IgD-negative memory B cell (primary cell): ENCODE data around the gene SLC28A1. TPM values are rescaled to one million over a fixed set of nuclear protein-coding genes. Genes with fewer than 3 reads are reported as not detected.

Experiments used
- H3K27ac Mint-ChIP-seq, 3 donors: one replicate each; pipeline ENCODE4 v1.8.0; 2020 to 2022; ENCODE audit warnings: mild to moderate bottlenecking in 3 of 3, mixed read lengths in 3 of 3, moderate library complexity in 1 of 3
- H3K27me3 Mint-ChIP-seq: one replicate; pipeline ENCODE4 v1.8.0; 2021; ENCODE audit warnings: mixed read lengths
- H3K36me3 Mint-ChIP-seq: one replicate; pipeline ENCODE4 v1.8.0; 2020; ENCODE audit warnings: mild to moderate bottlenecking, mixed read lengths
- H3K4me1 Mint-ChIP-seq, 3 donors: one replicate each; pipeline ENCODE4 v1.8.0; 2020 to 2022; ENCODE audit warnings: mixed read lengths in 3 of 3, mild to moderate bottlenecking in 1 of 3
- H3K4me3 Mint-ChIP-seq, 4 donors: one replicate each; pipeline ENCODE4 v1.8.0; 2020 to 2022; ENCODE audit warnings: mild to moderate bottlenecking in 4 of 4, mixed read lengths in 4 of 4, moderate library complexity in 3 of 4
- H3K9me3 Mint-ChIP-seq, 3 donors: one replicate each; pipeline ENCODE4 v1.8.0; 2020 to 2021; ENCODE audit warnings: mixed read lengths in 3 of 3, mild to moderate bottlenecking in 1 of 3
- polyA plus RNA-seq: library from polyadenylated mRNA; unstranded; fragments of 300-500 nt; fragmentation: Illumina TruSeq; gene quantifications from one replicate; pipeline ENCODE4 v1.2.3, GENCODE V29; 2021

SLC28A1 gene
- polyA plus RNA-seq, 1 donor from 2014 or later, result not detected

- no peak overlapping the region for H3K27ac Mint-ChIP-seq
- H3K27me3 Mint-ChIP-seq, result peaks cover 3% of the 10 kb centered on the region
- no peak overlapping the region for H3K4me3 Mint-ChIP-seq
- H3K9me3 Mint-ChIP-seq, result peaks cover 0 to 5% (median 4%) of the 10 kb centered on the region in 3 donors
- H3K4me1 Mint-ChIP-seq, result no peaks in the 10 kb centered on the region
- H3K36me3 Mint-ChIP-seq, result peaks cover 1% of the 10 kb centered on the region
These were observed 20.8 kb downstream of the SLC28A1 start for GRCh38 chr15:84905016-84905916.

GRCh38 chr15:84907731-84908130 is 23.3 kb downstream of the SLC28A1 start:
- Mint-ChIP-seq H3K4me3 (no peak overlapping the region), H3K9me3 (no peaks in the 10 kb centered on the region), H3K27me3 (peaks cover 3% of the 10 kb centered on the region), H3K36me3 (no peaks in the 10 kb centered on the region), H3K4me1 (no peaks in the 10 kb centered on the region), H3K27ac (peak overlapping the region in 1 of 3 donors; percentile 59)

GRCh38 chr15:84908564-84908963 is 24.1 kb downstream of the SLC28A1 start:
- no peak overlapping the region for H3K27ac Mint-ChIP-seq
- no peaks in the 10 kb centered on the region for H3K36me3 Mint-ChIP-seq
- no peaks in the 10 kb centered on the region for H3K9me3 Mint-ChIP-seq
- H3K4me1 Mint-ChIP-seq, result no peaks in the 10 kb centered on the region
- peaks cover 3% of the 10 kb centered on the region for H3K27me3 Mint-ChIP-seq
- H3K4me3 Mint-ChIP-seq, result no peak overlapping the region

- no peak overlapping the region for H3K27ac Mint-ChIP-seq
- H3K4me1 Mint-ChIP-seq, result no peaks in the 10 kb centered on the region
- H3K4me3 Mint-ChIP-seq, result no peak overlapping the region
- no peaks in the 10 kb centered on the region for H3K9me3 Mint-ChIP-seq
- H3K27me3 Mint-ChIP-seq, result peaks cover 3% of the 10 kb centered on the region
- no peaks in the 10 kb centered on the region for H3K36me3 Mint-ChIP-seq
These were observed 24.6 kb downstream of the SLC28A1 start for GRCh38 chr15:84909029-84909428.

GRCh38 chr15:84909782-84910181 is 25.3 kb downstream of the SLC28A1 start:
- Mint-ChIP-seq H3K27ac (no peak overlapping the region), H3K4me3 (no peak overlapping the region), H3K27me3 (peaks cover 6% of the 10 kb centered on the region), H3K36me3 (no peaks in the 10 kb centered on the region), H3K4me1 (no peaks in the 10 kb centered on the region), H3K9me3 (peaks cover 0 to under 1% (median 0%) of the 10 kb centered on the region in 3 donors)

- Mint-ChIP-seq H3K27ac (no peak overlapping the region), H3K4me3 (no peak overlapping the region), H3K9me3 (peaks cover 0 to 4% (median 0%) of the 10 kb centered on the region in 3 donors), H3K4me1 (no peaks in the 10 kb centered on the region), H3K27me3 (peaks cover 8% of the 10 kb centered on the region), H3K36me3 (peaks cover 2% of the 10 kb centered on the region)
These were observed 26.6 kb downstream of the SLC28A1 start for GRCh38 chr15:84910928-84911623.

GRCh38 chr15:84911879-84912660 is 27.6 kb downstream of the SLC28A1 start:
- Mint-ChIP-seq H3K4me1 (no peaks in the 10 kb centered on the region), H3K9me3 (peaks cover 0 to 4% (median 0%) of the 10 kb centered on the region in 3 donors), H3K27ac (no peak overlapping the region), H3K36me3 (peaks cover 2% of the 10 kb centered on the region), H3K27me3 (peaks cover 11% of the 10 kb centered on the region), H3K4me3 (no peak overlapping the region)

- peaks cover 11% of the 10 kb centered on the region for H3K27me3 Mint-ChIP-seq
- H3K27ac Mint-ChIP-seq, result no peak overlapping the region
- no peak overlapping the region for H3K4me3 Mint-ChIP-seq
- peaks cover 2% of the 10 kb centered on the region for H3K36me3 Mint-ChIP-seq
- peaks cover 0 to 4% (median 0%) of the 10 kb centered on the region in 3 donors for H3K9me3 Mint-ChIP-seq
- no peaks in the 10 kb centered on the region for H3K4me1 Mint-ChIP-seq
These were observed 28.9 kb downstream of the SLC28A1 start for GRCh38 chr15:84913360-84913723.

- Mint-ChIP-seq H3K27me3 (peaks cover 8% of the 10 kb centered on the region), H3K9me3 (peaks cover 0 to 4% (median 0%) of the 10 kb centered on the region in 3 donors), H3K4me1 (no peaks in the 10 kb centered on the region), H3K36me3 (peaks cover 2% of the 10 kb centered on the region), H3K27ac (no peak overlapping the region), H3K4me3 (no peak overlapping the region)
These were observed 29.9 kb downstream of the SLC28A1 start for GRCh38 chr15:84914351-84914750.

GRCh38 chr15:84914909-84915605 is 30.6 kb downstream of the SLC28A1 start:
- peaks cover 8% of the 10 kb centered on the region for H3K27me3 Mint-ChIP-seq

GRCh38 chr15:84915606-84915958 is 31.1 kb downstream of the SLC28A1 start:
- H3K4me3 Mint-ChIP-seq, result no peak overlapping the region
- H3K9me3 Mint-ChIP-seq, result peaks cover 0 to 4% (median 0%) of the 10 kb centered on the region in 3 donors
- H3K36me3 Mint-ChIP-seq, result peaks cover 2% of the 10 kb centered on the region
- no peak overlapping the region for H3K27ac Mint-ChIP-seq
- H3K4me1 Mint-ChIP-seq, result no peaks in the 10 kb centered on the region
- H3K27me3 Mint-ChIP-seq, result peaks cover 8% of the 10 kb centered on the region

More at GRCh38 chr15:84914909-84915605, 30.6 kb downstream of the SLC28A1 start:
- H3K9me3 Mint-ChIP-seq, result peaks cover 0 to 4% (median 0%) of the 10 kb centered on the region in 3 donors
- no peaks in the 10 kb centered on the region for H3K4me1 Mint-ChIP-seq
- no peak overlapping the region for H3K4me3 Mint-ChIP-seq
- peaks cover 2% of the 10 kb centered on the region for H3K36me3 Mint-ChIP-seq
- H3K27ac Mint-ChIP-seq, result peak overlapping the region in 1 of 3 donors; percentile 71

GRCh38 chr15:84917452-84917851 is 33.0 kb downstream of the SLC28A1 start:
- Mint-ChIP-seq H3K27ac (no peak overlapping the region), H3K36me3 (peaks cover 2% of the 10 kb centered on the region), H3K9me3 (peaks cover 0 to 4% (median 0%) of the 10 kb centered on the region in 3 donors), H3K4me1 (no peaks in the 10 kb centered on the region), H3K27me3 (peaks cover 8% of the 10 kb centered on the region), H3K4me3 (no peak overlapping the region)

- Mint-ChIP-seq H3K4me1 (no peaks in the 10 kb centered on the region), H3K36me3 (peaks cover 2% of the 10 kb centered on the region), H3K27me3 (peaks cover 8% of the 10 kb centered on the region), H3K9me3 (peaks cover 0 to 4% (median 0%) of the 10 kb centered on the region in 3 donors), H3K27ac (no peak overlapping the region), H3K4me3 (no peak overlapping the region)
These were observed 34.7 kb downstream of the SLC28A1 start for GRCh38 chr15:84919106-84919667.

GRCh38 chr15:84921121-84921520 is 36.7 kb downstream of the SLC28A1 start:
- Mint-ChIP-seq H3K36me3 (no peaks in the 10 kb centered on the region), H3K27ac (no peak overlapping the region), H3K4me1 (no peaks in the 10 kb centered on the region)

More at GRCh38 chr15:84921121-84921520, 36.7 kb downstream of the SLC28A1 start:
- Mint-ChIP-seq H3K9me3 (no peaks in the 10 kb centered on the region), H3K4me3 (no peak overlapping the region), H3K27me3 (peaks cover 3% of the 10 kb centered on the region)
